Measurements from ENCODE around the gene SLC2A13.
A peak's percentile ranks its signal among the peaks of the same experiment; 100 is the strongest.
"Not testable (repeated sequence)": the region's sequence is repeated elsewhere in the genome, so short reads cannot be mapped to it uniquely, and the experiment has no call there.

SLC2A13 gene

DNA sequence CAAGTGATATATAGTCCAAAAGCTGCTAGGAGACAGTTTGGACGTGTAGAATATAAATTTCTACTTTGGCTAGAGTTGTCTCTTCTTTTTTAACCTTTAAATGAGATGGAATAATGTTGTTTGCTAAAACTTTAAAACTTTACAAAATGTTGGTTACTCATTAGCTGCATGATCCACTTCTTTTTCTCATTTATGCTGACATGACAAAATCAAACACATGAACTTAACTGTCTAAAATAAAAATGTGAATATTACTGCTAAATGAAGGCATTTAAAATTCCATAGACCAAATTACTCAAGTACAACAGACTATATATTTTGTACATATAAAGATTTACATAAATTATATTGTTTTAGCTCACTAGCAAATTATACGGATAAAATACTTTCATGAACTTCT lies 350.4 kb downstream of the SLC2A13 start:
- no peak for DNase-seq (ENCODE audit: low spot score)

DNA sequence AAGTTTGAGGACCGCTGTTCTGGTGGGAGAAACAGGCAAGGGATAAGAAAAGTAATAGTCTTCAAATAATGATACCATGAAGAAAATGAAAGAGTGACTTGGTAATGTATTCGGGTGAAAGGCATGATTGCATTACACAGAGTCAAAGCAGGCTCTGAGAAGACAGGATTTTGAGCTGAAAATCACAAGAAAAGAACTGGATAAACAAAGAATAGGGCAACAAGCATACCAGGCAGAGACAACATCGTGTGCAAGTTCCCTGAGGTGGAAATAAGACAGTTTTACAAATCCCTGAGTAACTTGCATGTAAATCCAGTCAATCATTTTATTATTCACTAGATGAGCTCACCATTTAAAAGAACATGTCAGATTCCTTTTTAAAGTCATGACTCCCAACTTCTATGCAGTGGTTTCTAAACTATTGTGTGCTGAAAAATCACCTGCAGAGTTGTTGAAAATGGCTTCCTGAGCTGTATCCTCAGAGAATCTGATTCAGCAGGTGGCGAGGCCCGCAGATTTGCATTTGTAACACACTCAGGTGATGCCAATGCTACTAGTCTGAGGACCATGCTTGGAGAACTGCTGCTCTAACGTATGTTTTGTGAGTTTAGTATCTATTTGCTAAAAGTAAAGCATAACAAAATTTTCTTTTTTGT lies 353.3 kb downstream of the SLC2A13 start:
- no peak for DNase-seq (ENCODE audit: low spot score)

DNA sequence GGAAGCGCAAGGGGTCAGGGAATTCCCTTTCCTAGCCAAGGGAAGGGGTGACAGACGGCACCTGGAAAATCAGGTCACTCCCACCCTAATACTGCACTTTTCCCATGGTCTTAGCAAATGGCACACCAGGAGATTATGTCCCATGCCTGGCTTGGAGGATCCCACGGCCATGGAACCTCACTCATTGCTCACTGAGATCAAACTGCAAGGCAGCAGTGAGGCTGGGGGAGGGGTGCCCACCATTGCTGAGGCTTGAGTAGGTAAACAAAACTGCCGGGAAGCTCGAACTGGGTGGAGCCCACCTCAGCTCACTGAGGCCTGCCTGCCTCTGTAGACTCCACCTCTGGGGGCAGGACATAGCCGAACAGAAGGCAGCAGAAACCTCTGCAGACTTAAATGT lies 359.7 kb downstream of the SLC2A13 start:
- DNase-seq (ENCODE audit: low spot score) = not testable (repeated sequence)

DNA sequence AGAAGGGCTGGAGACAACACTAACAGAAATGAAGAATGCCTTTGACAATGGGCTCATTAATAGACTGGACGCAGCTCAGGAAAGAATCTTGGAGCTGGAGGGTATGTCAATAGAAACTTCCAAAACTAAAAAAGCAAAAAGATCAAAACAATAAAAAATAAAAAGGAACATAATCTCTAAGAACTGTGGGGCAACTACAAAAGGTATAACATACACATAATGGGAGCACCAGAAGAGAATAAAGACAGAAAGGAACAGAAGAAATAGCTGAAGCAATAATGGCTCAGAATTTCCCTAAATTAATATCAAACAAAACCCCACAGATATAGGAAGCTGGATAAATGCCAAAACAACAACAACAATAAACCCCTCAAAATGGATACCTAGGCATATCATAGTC lies 362.2 kb downstream of the SLC2A13 start:
- no peak for DNase-seq (ENCODE audit: low spot score)

DNA sequence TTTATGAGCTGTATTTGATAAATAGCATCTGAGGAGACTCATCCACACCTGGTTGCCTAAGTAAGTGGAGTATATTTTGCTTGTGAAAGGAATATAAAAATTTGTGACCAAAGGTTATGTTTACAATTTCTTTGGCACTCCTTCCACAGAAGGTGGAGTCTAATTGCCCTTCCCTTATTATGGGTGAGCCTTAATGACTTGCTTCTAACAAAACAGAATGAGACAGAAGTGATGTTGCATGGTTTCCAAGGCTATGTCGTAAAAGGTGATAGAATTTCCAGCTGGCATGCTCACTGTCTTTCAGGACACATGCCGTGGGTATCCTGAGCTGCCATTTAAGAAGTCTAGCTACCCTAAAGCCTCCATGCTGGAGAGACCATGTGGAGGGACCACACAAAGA lies 369.5 kb downstream of the SLC2A13 start:
- no peak for DNase-seq (ENCODE audit: low spot score)

DNA sequence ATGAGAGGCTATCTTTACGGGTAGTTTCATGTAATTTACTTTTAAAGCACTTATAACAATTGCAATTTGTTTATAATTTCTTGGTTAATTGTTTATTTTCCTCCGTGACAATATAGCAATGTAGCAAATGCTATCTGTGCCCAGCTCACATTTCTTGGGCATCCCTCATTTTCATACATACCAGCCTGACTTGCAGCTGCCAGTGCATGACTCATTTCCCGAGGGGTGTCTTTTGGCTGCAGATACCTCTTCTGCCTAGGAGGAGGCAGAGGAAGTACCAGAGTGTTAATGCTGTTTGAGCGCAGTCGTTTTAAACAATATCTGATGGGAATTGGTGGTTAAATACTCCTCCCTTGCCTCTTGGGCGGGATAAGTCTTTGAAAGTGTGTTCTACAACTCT lies 382.1 kb downstream of the SLC2A13 start:
- peak; percentile 65 for DNase-seq (ENCODE audit: low spot score)

DNA sequence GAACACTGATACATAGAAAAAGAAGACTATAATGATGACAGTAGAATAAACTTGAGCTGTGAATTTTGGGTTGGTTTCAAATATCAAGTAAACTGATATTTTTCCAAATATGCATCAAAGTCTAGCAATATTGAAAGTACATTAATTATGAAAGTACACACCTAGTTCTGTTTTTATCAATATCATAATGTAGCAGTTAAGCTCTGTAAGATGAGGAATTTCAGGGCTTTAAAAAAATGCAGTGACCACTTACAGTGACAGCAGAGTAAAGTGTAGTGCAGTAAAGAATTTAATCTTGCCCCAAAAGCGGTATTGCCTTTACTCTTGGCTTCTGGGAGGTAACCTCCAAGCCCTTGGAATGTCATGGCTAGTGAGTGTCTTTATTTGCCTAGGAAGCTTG lies 383.4 kb downstream of the SLC2A13 start:
- DNase-seq (ENCODE audit: low spot score) = no peak

DNA sequence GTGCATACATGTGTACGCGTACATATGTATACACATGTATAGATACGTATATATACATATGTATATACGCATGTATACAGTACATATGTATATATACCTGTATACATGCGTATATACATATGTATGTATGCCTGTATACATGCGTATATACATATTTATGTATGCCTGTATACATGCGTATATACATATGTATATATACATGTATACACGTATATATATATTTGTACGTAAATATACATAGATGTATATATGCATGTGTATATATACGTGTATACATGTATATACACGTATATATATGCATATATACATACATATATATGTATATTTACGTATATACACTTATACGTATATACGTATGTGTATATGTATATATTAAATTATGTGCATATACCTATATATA lies 392.3 kb downstream of the SLC2A13 start:
- no peak for DNase-seq (ENCODE audit: low spot score)

DNA sequence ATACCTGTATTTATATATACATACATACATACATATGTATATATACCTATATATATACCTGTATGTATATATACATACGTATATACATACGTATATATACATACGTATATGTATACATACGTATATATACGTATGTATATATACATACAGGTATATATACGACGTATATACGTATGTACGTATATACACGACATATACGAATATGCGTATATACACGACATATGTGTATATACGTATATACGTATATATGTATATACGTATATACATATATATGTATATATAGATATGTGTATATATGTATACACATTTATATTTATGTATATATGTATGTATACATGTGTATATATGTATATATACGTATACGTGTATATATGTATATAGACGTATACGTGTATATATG lies 393.5 kb downstream of the SLC2A13 start:
- DNase-seq (ENCODE audit: low spot score) = no peak

Data from Ammon's horn (tissue), 1 donor.